SU-DHL-6 (cell line): Measurements from ENCODE around the gene SRP14.

Source experiments
- H2AFZ ChIP-seq: fragments of 200-600 bp; sonication (generic); 2 replicates; pipeline ENCODE4 v1.6.1; 2014; ENCODE audit warnings: low read depth, mild to moderate bottlenecking, moderate library complexity, mixed read lengths, antibody characterized with exemption, low read length; ENCODE audit not compliant: severe bottlenecking
- H3F3A ChIP-seq: fragments of 200-600 bp; shearing (Covaris generic); 2 replicates; pipeline ENCODE4 v1.6.0; 2016; ENCODE audit warnings: antibody characterized with exemption, mild to moderate bottlenecking; ENCODE audit not compliant: insufficient read depth
- H3K27ac ChIP-seq: fragments of 200-600 bp; sonication (generic); 2 replicates; pipeline ENCODE4 v1.5.1; 2016; ENCODE audit warnings: low read depth, mild to moderate bottlenecking, low read length, moderate library complexity, mixed read lengths
- H3K27me3 ChIP-seq: fragments of 200-600 bp; sonication (generic), shearing (Covaris generic); 2 replicates; pipeline ENCODE4 v1.6.0; 2014; ENCODE audit warnings: mild to moderate bottlenecking, low read length
- H3K36me3 ChIP-seq: fragments of 200-600 bp; sonication (generic); 2 replicates; pipeline ENCODE4 v1.6.1; 2014; ENCODE audit warnings: mild to moderate bottlenecking, low read length, mixed read lengths
- H3K4me2 ChIP-seq: fragments of 300-600, 200-600 bp; shearing (Covaris generic), sonication (generic); 2 replicates; pipeline ENCODE4 v1.6.0; 2014; ENCODE audit warnings: low read length, low read depth, mild to moderate bottlenecking; ENCODE audit not compliant: poor library complexity, severe bottlenecking
- H3K4me3 ChIP-seq: fragments of 200-600 bp; sonication (generic); 2 replicates; pipeline ENCODE4 v1.5.1; 2014; ENCODE audit warnings: antibody characterized with exemption, low read length, mild to moderate bottlenecking, mixed read lengths; ENCODE audit not compliant: insufficient read depth, poor library complexity, severe bottlenecking
- H3K79me2 ChIP-seq: fragments of 200-600 bp; sonication (generic); 2 replicates; pipeline ENCODE4 v1.6.1; 2014; ENCODE audit warnings: mild to moderate bottlenecking, low read length, moderate library complexity; ENCODE audit not compliant: insufficient read depth
- H3K9ac ChIP-seq: fragments of 200-600 bp; sonication (generic); 2 replicates; pipeline ENCODE4 v1.7.0; 2014; ENCODE audit warnings: mild to moderate bottlenecking, low read length
- H3K9me2 ChIP-seq: fragments of 200-600 bp; sonication (generic); replicated peaks from 2 replicates; pipeline ENCODE4 v1.6.1; 2014; ENCODE audit warnings: low read length; ENCODE audit not compliant: insufficient read depth
- H3K9me3 ChIP-seq: fragments of 200-600 bp; sonication (generic); 2 replicates; pipeline ENCODE4 v1.6.1; 2014; ENCODE audit warnings: low read length, mixed read lengths; ENCODE audit not compliant: insufficient read depth
- H4K20me1 ChIP-seq: fragments of 200-600 bp; sonication (generic); 2 replicates; pipeline ENCODE4 v1.6.1; 2014; ENCODE audit warnings: low read depth, mild to moderate bottlenecking, antibody characterized with exemption, low read length, moderate library complexity, mixed read lengths
- CTCF ChIP-seq: fragments of 200-600 bp; sonication (generic); IDR thresholded peaks from one replicate; pipeline ENCODE4 v1.5.1; 2017; ENCODE audit warnings: antibody characterized with exemption, mild to moderate bottlenecking, low read length, moderate library complexity; ENCODE audit not compliant: insufficient read depth, poor library complexity, severe bottlenecking
- EZH2phosphoT487 ChIP-seq: fragments of 200-600 bp; sonication (generic), shearing (Covaris generic); conservative IDR thresholded peaks from 2 replicates; pipeline ENCODE4 v1.6.1; 2018; ENCODE audit warnings: mild to moderate bottlenecking, antibody characterized with exemption, low read length, moderate library complexity, mixed read lengths

SRP14 gene

DNA sequence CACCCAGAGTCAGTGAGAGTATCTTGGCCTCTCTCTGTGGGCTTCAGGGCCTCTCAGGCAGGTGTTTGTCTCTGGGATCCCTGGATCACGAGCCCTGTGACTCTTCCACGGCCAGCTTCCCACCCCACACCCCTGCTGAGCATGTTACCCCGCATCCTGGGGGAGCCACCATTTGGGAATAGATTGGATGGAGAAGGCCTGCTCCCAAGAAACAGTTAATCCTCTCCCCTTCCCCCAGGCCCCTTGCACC is 15.5 kb upstream of the SRP14 start:
- TF ChIP-seq CTCF = no peak
- Histone ChIP-seq H3K36me3 (no peaks in the 10 kb centered on the region), H3F3A (peaks cover 39% of the 10 kb centered on the region), H3K4me3 (no peak overlapping the region), H3K9me2 (no peaks in the 10 kb centered on the region), H3K9ac (peak overlapping the region; percentile 70), H3K79me2 (no peaks in the 10 kb centered on the region), H3K27ac (peak overlapping the region; percentile 98), H4K20me1 (no peaks in the 10 kb centered on the region), H3K4me2 (peak overlapping the region; percentile 60), H3K27me3 (no peaks in the 10 kb centered on the region), H3K9me3 (no peaks in the 10 kb centered on the region), H2AFZ (no peak overlapping the region)

DNA sequence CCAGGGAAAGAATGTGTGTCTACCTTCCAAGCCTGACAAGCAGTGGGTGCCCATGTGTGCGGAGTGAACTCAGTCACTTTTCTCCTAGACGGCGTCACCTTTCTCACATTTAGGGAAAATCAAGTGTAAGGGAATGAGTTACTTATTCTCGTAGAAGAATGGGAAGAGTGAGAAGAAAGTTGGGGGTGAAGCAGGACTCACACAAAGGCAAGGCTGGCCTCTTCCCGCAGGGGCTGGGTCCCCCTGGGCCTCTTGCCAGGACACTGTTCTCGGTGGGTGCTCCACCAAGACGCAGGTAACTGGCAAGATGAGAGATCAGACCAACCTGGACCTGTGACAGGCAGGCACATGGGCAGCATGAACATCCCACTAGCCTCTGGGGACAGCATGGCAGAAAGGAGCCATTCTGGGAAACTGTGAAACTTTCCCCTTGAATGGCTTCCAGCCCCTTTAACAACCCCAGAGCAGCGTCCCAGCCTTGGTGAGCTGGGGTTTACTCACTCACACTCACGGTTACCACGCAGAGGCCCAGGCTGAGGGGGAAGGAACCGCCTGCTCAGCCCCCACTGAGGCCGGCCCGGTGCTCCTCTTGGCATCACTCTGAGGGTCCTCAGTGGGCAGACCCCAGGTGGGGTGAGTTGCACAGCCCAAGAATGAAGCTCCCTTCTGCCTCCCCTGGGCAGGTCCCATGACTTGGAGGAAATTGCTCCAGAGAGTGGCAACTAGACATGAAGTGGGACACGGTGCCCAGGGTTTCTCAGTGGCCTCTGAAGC is 15.0 kb upstream of the SRP14 start:
- Histone ChIP-seq H3K4me2 (peak overlapping the region; percentile 60), H2AFZ (no peak overlapping the region)

GRCh38 chr15:40053079-40053830 is 14.3 kb upstream of the SRP14 start:
- H3K79me2 ChIP-seq = no peaks in the 10 kb centered on the region
- H4K20me1 ChIP-seq = no peaks in the 10 kb centered on the region
- H3K4me2 ChIP-seq = peak overlapping the region; percentile 60
- no peaks in the 10 kb centered on the region for H3K27me3 ChIP-seq
- H3K9me3 ChIP-seq = no peaks in the 10 kb centered on the region
- H3K9me2 ChIP-seq = no peaks in the 10 kb centered on the region
- H3K36me3 ChIP-seq = no peaks in the 10 kb centered on the region
- H2AFZ ChIP-seq = no peak overlapping the region
- H3K27ac ChIP-seq = peak overlapping the region; percentile 98
- H3K4me3 ChIP-seq = no peak overlapping the region
- peaks cover 45% of the 10 kb centered on the region for H3F3A ChIP-seq
- H3K9ac ChIP-seq = peak overlapping the region; percentile 70
- TF ChIP-seq CTCF (no peak), EZH2phosphoT487 (no peak)

More for the DNA sequence above, 15.0 kb upstream of the SRP14 start:
- Histone ChIP-seq H3K9ac (peak overlapping the region; percentile 70), H3K9me2 (no peaks in the 10 kb centered on the region), H3K9me3 (no peaks in the 10 kb centered on the region), H4K20me1 (no peaks in the 10 kb centered on the region), H3K4me3 (no peak overlapping the region), H3F3A (peaks cover 42% of the 10 kb centered on the region), H3K27me3 (no peaks in the 10 kb centered on the region), H3K36me3 (no peaks in the 10 kb centered on the region), H3K27ac (peak overlapping the region; percentile 98), H3K79me2 (no peaks in the 10 kb centered on the region)
- TF ChIP-seq CTCF = no peak
- no peak for TF ChIP-seq EZH2phosphoT487
